ENCODE measurements around the gene FKBP1A. TPM values are rescaled to one million over a fixed set of nuclear protein-coding genes. Genes with fewer than 3 reads are reported as not detected.

FKBP1A gene
- total RNA-seq, 1 donor from 2014 or later: 291 TPM

GRCh38 chr20:1417273-1417672 lies 24.4 kb upstream of the FKBP1A start:
- intact Hi-C loops (cut with DNase I): no loop called here
- H3K9me3 ChIP-seq: no peaks in the 10 kb centered on the region
- DNase-seq (no peak), ATAC-seq (no peak)
- no peak overlapping the region for H3K27ac ChIP-seq
- H3K36me3 ChIP-seq: no peaks in the 10 kb centered on the region
- no peak overlapping the region for H3K4me3 ChIP-seq
- no peaks in the 10 kb centered on the region for H3K27me3 ChIP-seq (ENCODE audit: low read depth)
- TF ChIP-seq CTCF (IDR thresholded peaks at IDR 0.05): no peak
- H3K4me1 ChIP-seq: no peaks in the 10 kb centered on the region

DNA sequence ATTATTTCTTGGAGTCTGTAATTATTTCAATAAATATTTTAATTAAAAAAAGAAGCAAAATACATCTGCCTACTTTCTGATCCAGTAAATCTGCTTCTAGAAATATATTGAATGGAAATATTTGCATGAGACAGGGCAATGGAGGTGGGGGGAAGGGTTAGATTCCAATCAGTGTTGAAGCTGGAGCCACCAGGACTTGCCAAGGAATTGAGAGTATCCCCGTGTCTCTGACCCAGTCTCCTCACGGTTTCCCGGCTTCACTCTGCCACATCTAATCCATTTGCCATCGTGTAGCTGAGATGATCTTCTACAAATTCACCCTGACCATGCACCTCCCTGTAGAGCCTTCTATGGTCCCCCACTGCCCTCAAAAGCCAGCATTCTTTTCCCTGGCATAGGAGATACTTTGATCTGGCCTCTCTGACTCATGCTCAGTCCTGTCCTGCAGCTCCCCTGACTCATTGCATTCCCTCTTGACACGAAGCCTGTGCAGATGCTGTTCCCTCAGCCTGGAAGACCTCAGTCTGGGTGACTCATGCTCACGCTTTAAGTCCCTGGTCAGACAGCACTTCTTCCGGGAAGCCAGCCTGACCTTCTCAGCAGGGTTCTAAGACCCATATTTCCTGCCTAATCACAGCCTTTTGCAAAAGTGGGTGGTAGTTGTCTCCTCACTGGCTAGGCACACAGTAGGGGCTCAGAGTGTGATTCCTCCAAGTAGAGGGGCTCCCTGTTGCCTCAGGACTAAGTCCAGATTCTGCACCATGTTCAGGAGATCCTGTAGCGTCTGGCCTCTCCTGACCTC lies 23.0 kb upstream of the FKBP1A start:
- intact Hi-C loops (cut with DNase I): no loop called here
- TF ChIP-seq CTCF (IDR thresholded peaks at IDR 0.05): no peak
- Histone ChIP-seq H3K9me3 (no peaks in the 10 kb centered on the region), H3K4me1 (no peaks in the 10 kb centered on the region), H3K4me3 (no peak overlapping the region), H3K27ac (no peak overlapping the region), H3K36me3 (no peaks in the 10 kb centered on the region), H3K27me3 (ENCODE audit: low read depth) (no peaks in the 10 kb centered on the region)
- peak; percentile 21 to 31 for ATAC-seq
- no peak for DNase-seq

- Histone ChIP-seq H3K36me3 (no peaks in the 10 kb centered on the region), H3K27me3 (ENCODE audit: low read depth) (no peaks in the 10 kb centered on the region), H3K4me3 (no peak overlapping the region), H3K9me3 (no peaks in the 10 kb centered on the region), H3K4me1 (no peaks in the 10 kb centered on the region), H3K27ac (no peak overlapping the region)
- no peak for TF ChIP-seq CTCF (IDR thresholded peaks at IDR 0.05)
- DNase-seq: no peak
- ATAC-seq: no peak
- intact Hi-C loops (cut with DNase I): no loop called here
Observed at GRCh38 chr20:1414982-1415381, 22.1 kb upstream of the FKBP1A start.

DNA sequence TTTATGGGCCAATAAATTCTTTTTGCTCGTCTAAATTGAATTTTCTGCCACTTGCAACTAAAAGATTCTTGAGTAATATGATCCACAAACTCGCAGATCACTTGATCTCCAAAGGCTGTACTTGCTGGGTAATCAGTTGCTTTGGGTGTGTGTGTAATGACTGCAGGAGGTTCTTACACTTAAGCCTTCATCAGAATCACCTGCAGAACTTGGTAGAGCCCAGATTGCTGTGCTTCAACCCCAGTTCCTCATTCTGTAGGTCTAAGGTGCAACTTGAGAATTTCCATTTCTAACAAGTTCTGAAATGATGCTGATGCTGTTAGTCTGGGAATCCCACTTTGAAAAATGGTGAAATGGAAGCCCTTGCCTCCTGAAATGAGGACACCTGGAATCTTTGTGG lies 12.9 kb upstream of the FKBP1A start:
- H3K4me1 ChIP-seq: no peaks in the 10 kb centered on the region
- no peak overlapping the region for H3K4me3 ChIP-seq
- intact Hi-C loops (cut with DNase I): no loop called here
- H3K9me3 ChIP-seq: no peaks in the 10 kb centered on the region
- H3K27me3 ChIP-seq (ENCODE audit: low read depth): no peaks in the 10 kb centered on the region
- ATAC-seq (no peak), DNase-seq (no peak)
- TF ChIP-seq CTCF (IDR thresholded peaks at IDR 0.05): no peak
- H3K36me3 ChIP-seq: no peaks in the 10 kb centered on the region
- H3K27ac ChIP-seq: no peak overlapping the region

DNA sequence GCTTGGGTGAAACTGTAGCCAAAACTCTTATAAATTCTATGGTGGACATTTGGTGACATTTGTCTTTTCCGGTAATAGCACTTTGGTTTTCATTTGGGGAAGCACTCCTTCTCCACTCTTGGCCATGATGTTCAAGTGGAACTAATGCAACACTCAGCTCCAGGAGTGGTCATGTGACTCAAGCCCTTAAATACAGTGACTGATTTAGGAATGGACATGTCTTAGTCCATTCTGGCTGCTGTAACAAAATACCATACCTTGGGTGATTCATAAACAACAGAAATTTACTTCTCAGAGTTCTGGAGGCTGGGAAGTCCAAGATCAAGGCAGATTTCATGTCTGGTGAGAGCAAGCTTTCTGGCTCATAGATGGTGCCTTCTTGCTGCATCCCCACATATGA lies 10.8 kb upstream of the FKBP1A start:
- Histone ChIP-seq H3K36me3 (no peaks in the 10 kb centered on the region), H3K4me1 (no peaks in the 10 kb centered on the region), H3K27ac (no peak overlapping the region), H3K9me3 (no peaks in the 10 kb centered on the region), H3K27me3 (ENCODE audit: low read depth) (no peaks in the 10 kb centered on the region), H3K4me3 (no peak overlapping the region)
- intact Hi-C loops (cut with DNase I): no loop called here
- TF ChIP-seq CTCF (IDR thresholded peaks at IDR 0.05): no peak
- DNase-seq: no peak
- no peak for ATAC-seq
